LNCaP clone FGC (cell line): ENCODE results near the gene RNASEH2B.

ENCODE experiments used
- DNase-seq: peaks from one replicate; pipeline ENCODE4 v3.0.0-alpha.2; 2011; ENCODE audit warnings: low read depth
- H3K4me3 ChIP-seq: 2 replicates; pipeline ENCODE4 v1.5.1; 2011; ENCODE audit warnings: mild to moderate bottlenecking, low read depth, low read length, control low read depth
- CTCF ChIP-seq: IDR thresholded peaks from 2 replicates; pipeline ENCODE4 v1.5.1; 2012; ENCODE audit warnings: mild to moderate bottlenecking; ENCODE audit not compliant: control insufficient read depth, insufficient read depth; ENCODE audit errors: extremely low read depth

The RNASEH2B gene

DNA sequence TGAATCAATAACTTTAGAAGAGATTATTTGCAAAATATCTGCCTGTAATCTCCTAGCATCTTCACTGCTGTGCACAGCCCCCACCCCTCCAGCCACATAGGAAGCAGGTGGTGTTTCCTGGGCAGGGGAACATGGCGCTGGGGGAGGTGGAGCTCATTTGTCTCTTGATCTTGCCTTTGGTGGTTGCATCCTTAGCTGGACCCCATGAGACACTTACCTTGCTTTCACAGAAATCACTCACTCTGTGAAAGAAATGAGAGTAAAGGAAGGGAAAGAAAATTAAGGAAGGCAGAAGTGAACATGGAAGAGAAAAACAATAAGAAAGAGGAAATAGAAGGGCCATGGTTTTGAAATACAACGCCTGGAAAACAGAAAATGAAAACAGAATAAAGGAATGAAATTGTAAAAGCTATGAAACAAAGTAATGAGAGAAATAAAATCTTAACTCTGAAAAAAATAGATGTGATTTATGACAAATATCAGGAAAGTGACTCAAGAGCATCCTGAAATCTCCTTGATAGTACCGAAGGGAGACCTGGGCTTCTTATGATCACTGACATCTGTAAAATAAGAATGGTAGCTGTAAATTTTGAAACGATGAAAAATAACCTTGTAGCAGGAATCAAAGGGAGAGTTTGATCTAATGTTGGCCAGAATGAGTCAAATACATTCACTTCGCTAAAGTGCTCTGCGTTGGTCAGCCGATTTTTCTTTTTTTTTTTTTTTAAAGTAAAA is 17.2 kb upstream of the RNASEH2B start:
- H3K4me3 ChIP-seq = no peak overlapping the region
- no peak for TF ChIP-seq CTCF
- DNase-seq = no peak

DNA sequence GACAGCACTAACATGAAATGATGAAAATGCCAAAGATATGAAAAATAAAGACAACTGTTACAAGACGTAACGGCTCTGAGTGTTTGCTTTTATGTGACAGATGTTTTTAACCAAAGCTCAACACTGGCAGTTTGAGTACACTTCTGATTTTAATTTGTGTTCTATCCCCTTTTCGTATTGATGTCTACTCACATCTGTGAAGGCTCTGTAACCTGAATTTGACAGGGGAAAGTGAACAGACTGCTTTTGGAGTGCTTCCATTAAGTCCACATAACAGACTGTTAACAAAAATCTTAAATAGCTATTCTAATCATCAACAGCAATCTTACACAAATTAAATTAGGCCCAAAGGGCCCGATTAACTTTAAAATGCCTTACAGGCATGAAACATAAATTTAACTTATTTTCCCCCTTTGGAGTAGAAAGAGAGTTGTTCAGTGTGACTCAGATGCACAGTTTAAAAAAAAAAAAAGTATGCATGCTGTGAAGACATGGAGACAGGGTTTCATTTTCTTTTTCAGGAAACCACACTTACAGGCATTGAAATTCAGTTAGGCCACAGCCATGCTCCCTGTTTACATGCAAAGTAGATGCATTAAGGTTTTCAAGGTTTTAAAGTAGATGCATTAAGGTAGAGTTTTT is 16.3 kb upstream of the RNASEH2B start:
- no peak overlapping the region for H3K4me3 ChIP-seq
- no peak for DNase-seq
- no peak for TF ChIP-seq CTCF

GRCh38 chr13:50894012-50894411 is 15.6 kb upstream of the RNASEH2B start:
- TF ChIP-seq CTCF = no peak
- DNase-seq = no peak
- no peak overlapping the region for H3K4me3 ChIP-seq

- H3K4me3 ChIP-seq = no peak overlapping the region
- DNase-seq = no peak
- TF ChIP-seq CTCF = no peak
Measured at GRCh38 chr13:50894504-50894903, 15.1 kb upstream of the RNASEH2B start.

- TF ChIP-seq CTCF = no peak
- DNase-seq = no peak
- no peak overlapping the region for H3K4me3 ChIP-seq
Measured at GRCh38 chr13:50898338-50898737, 11.3 kb upstream of the RNASEH2B start.

DNA sequence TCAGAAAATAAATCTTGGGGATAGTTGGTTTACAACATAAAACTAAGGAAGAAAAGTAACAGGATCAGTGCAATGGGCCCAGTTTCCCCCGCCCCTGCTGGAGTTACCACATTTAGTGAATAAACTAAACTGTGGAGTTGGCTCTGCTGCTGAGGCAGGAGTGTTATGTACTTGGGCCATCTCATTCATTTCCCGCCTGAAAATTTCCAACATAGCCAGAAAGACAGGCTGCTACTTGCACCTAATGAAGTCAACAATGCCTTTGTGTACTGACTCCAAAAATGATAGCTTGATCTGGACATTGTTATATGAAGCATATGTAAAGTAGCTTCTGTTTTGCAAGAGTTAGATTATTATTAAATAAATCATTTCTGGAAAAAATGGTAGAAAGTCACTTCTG is 7.9 kb upstream of the RNASEH2B start:
- no peak for TF ChIP-seq CTCF
- H3K4me3 ChIP-seq = no peak overlapping the region
- DNase-seq = no peak
